HEK293 (cell line): Measurements from ENCODE around the gene ADGB.

Experiments used
- CTCF ChIA-PET: fragments of 350-600 bp; formaldehyde crosslinking; extraction: SDS; loops from one replicate; lab custom pipeline; 2021; ENCODE audit warnings: antibody characterized with exemption; lab: Yijun Ruan, JAX
- POLR2A ChIA-PET: fragments of 300-600 bp; formaldehyde crosslinking; extraction: SDS; loops from one replicate; lab custom pipeline; 2020; ENCODE audit warnings: antibody characterized with exemption, inconsistent platforms; lab: Yijun Ruan, JAX
- H3K27ac ChIP-seq: fragments of 200-500 bp; sonication (Bioruptor generic); 2 replicates; pipeline ENCODE4 v1.5.1; 2014; ENCODE audit warnings: low read depth, low read length, control low read depth, inconsistent platforms; ENCODE audit errors: extremely low read depth
- H3K36me3 ChIP-seq, 2 experiments: fragments of 200-500 bp in 1 of 2; sonication (Bioruptor generic) in 1 of 2; 1 replicate in 1 of 2; 2 replicates in 1 of 2; pipeline ENCODE4 v1.5.1; 2014 to 2017; ENCODE audit warnings: inconsistent platforms in 2 of 2, low read length in 2 of 2; ENCODE audit not compliant: control insufficient read depth in 2 of 2, insufficient read depth in 1 of 2
- H3K4me1 ChIP-seq: fragments of 200-500 bp; sonication (Bioruptor generic); 2 replicates; pipeline ENCODE4 v1.5.1; 2014; ENCODE audit warnings: mild to moderate bottlenecking, low read length, inconsistent platforms; ENCODE audit not compliant: control insufficient read depth, insufficient read depth
- H3K4me3 ChIP-seq: 2 replicates; pipeline ENCODE4 v1.5.1; 2011; ENCODE audit warnings: low read depth, mild to moderate bottlenecking, control low read depth, low read length, moderate library complexity
- H3K9me3 ChIP-seq: fragments of 200-500 bp; sonication (Bioruptor generic); 2 replicates; pipeline ENCODE4 v1.5.1; 2014; ENCODE audit warnings: low read depth, low read length, inconsistent platforms; ENCODE audit not compliant: control insufficient read depth, insufficient read depth
- IKZF3 ChIP-seq: fragments of 450-650 bp; IDR thresholded peaks from 2 replicates; pipeline ENCODE4 v1.5.0; 2018; ENCODE audit warnings: missing biosample characterization, mild to moderate bottlenecking, missing genetic modification characterization, moderate library complexity
- ZBTB1 ChIP-seq: fragments of 450-650 bp; formaldehyde crosslinking; IDR thresholded peaks from 2 replicates; pipeline ENCODE4 v1.5.1; 2016; ENCODE audit warnings: missing biosample characterization, missing genetic modification characterization
- ZBTB10 ChIP-seq: fragments of 450-650 bp; formaldehyde crosslinking; IDR thresholded peaks from 2 replicates; pipeline ENCODE4 v1.5.1; 2016; ENCODE audit warnings: missing biosample characterization, missing genetic modification characterization
- ZBTB20 ChIP-seq: fragments of 450-650 bp; formaldehyde crosslinking; IDR thresholded peaks from 2 replicates; pipeline ENCODE4 v1.5.1; 2016; ENCODE audit warnings: missing biosample characterization, missing genetic modification characterization
- ZBTB8A ChIP-seq: fragments of 450-650 bp; formaldehyde crosslinking; IDR thresholded peaks from 2 replicates; pipeline ENCODE4 v1.5.1; 2016; ENCODE audit warnings: missing biosample characterization, missing genetic modification characterization
- ZFP37 ChIP-seq: fragments of 450-650 bp; formaldehyde crosslinking; IDR thresholded peaks from 2 replicates; pipeline ENCODE4 v1.5.1; 2016; ENCODE audit warnings: missing biosample characterization, missing genetic modification characterization
- ZFP69B ChIP-seq: fragments of 450-650 bp; formaldehyde crosslinking; IDR thresholded peaks from 2 replicates; pipeline ENCODE4 v1.5.1; 2016; ENCODE audit warnings: missing biosample characterization, missing genetic modification characterization
- ZIC2 ChIP-seq: fragments of 450-650 bp; formaldehyde crosslinking; IDR thresholded peaks from 2 replicates; pipeline ENCODE4 v1.5.1; 2016; ENCODE audit warnings: missing biosample characterization, missing genetic modification characterization
- ZNF132 ChIP-seq: fragments of 450-650 bp; formaldehyde crosslinking; IDR thresholded peaks from 2 replicates; pipeline ENCODE4 v1.5.1; 2017; ENCODE audit warnings: missing biosample characterization, missing genetic modification characterization, borderline replicate concordance
- ZNF169 ChIP-seq: fragments of 450-650 bp; formaldehyde crosslinking; IDR thresholded peaks from 2 replicates; pipeline ENCODE4 v1.5.1; 2016; ENCODE audit warnings: missing biosample characterization, missing genetic modification characterization
- ZNF266 ChIP-seq: fragments of 450-650 bp; formaldehyde crosslinking; IDR thresholded peaks from 2 replicates; pipeline ENCODE4 v1.5.1; 2016; ENCODE audit warnings: missing biosample characterization, missing genetic modification characterization, low read depth
- ZNF335 ChIP-seq: fragments of 450-650 bp; formaldehyde crosslinking; conservative IDR thresholded peaks from 2 replicates; pipeline ENCODE4 v1.5.1; 2016; ENCODE audit warnings: missing biosample characterization, missing genetic modification characterization
- ZNF366 ChIP-seq: fragments of 450-650 bp; formaldehyde crosslinking; conservative IDR thresholded peaks from 2 replicates; pipeline ENCODE4 v1.5.1; 2016; ENCODE audit warnings: missing biosample characterization, missing genetic modification characterization
- ZNF510 ChIP-seq: fragments of 450-650 bp; formaldehyde crosslinking; IDR thresholded peaks from 2 replicates; pipeline ENCODE4 v1.5.1; 2018; ENCODE audit warnings: mild to moderate bottlenecking, missing genetic modification characterization, missing biosample characterization; ENCODE audit not compliant: insufficient replicate concordance
- ZNF558 ChIP-seq: fragments of 450-650 bp; formaldehyde crosslinking; IDR thresholded peaks from 2 replicates; pipeline ENCODE4 v1.5.1; 2016; ENCODE audit warnings: missing biosample characterization, missing genetic modification characterization
- ZNF624 ChIP-seq: fragments of 450-650 bp; formaldehyde crosslinking; IDR thresholded peaks from 2 replicates; pipeline ENCODE4 v1.5.1; 2017; ENCODE audit warnings: missing biosample characterization, missing genetic modification characterization
- ZNF658 ChIP-seq: fragments of 450-650 bp; formaldehyde crosslinking; IDR thresholded peaks from 2 replicates; pipeline ENCODE4; 2016; ENCODE audit warnings: missing biosample characterization, missing genetic modification characterization
- ZNF777 ChIP-seq: fragments of 450-650 bp; formaldehyde crosslinking; IDR thresholded peaks from 2 replicates; pipeline ENCODE4 v1.5.1; 2017; ENCODE audit warnings: missing biosample characterization, missing genetic modification characterization, borderline replicate concordance
- ZNF791 ChIP-seq: fragments of 450-650 bp; formaldehyde crosslinking; IDR thresholded peaks from 2 replicates; pipeline ENCODE4 v1.5.1; 2016; ENCODE audit warnings: missing biosample characterization, missing genetic modification characterization
- ZNF843 ChIP-seq: fragments of 450-650 bp; formaldehyde crosslinking; IDR thresholded peaks from 2 replicates; pipeline ENCODE4 v1.5.1; 2016; ENCODE audit warnings: missing biosample characterization, missing genetic modification characterization
- TF ChIP-seq, protein P1 (sequence below): fragments of 450-650 bp; formaldehyde crosslinking; IDR thresholded peaks from 2 replicates; pipeline ENCODE4 v1.5.1; 2016; ENCODE audit warnings: missing biosample characterization, missing genetic modification characterization

The ADGB gene

GRCh38 chr6:146857180-146857979, 258.6 kb downstream of the ADGB start (continued):
- TF ChIP-seq ZNF510 (peak; percentile 59), ZBTB8A (tag by site-specific recombination) (peak; percentile 84), ZBTB10 (tag by site-specific recombination) (0 out of 2 replicates have a peak, but pooled peaks have one; percentile 27), ZNF777 (tag by site-specific recombination) (no peak), ZFP69B (peak; percentile 44; the same call in 1 of the 2 replicates)

- CTCF ChIA-PET = interaction anchor here (0.6 to 1.5 kb wide), 11 partner anchors 8 to 1308 kb away, joined by 3 to 6 read pairs (median 3); no protein-coding TSS in a partner anchor
- Histone ChIP-seq H3K9me3 (no peaks in the 10 kb centered on the region), H3K4me1 (no peaks in the 10 kb centered on the region), H3K4me3 (no peak overlapping the region), H3K36me3 (no peaks in the 10 kb centered on the region), H3K27ac (no peak overlapping the region)
- POLR2A ChIA-PET = no interaction called here
- TF ChIP-seq ZNF558 (tag by site-specific recombination) (no peak), ZBTB1 (tag by site-specific recombination) (no peak), ZNF658 (tag by site-specific recombination) (no peak), ZIC2 (peak; percentile 52), ZNF624 (tag by site-specific recombination) (no peak), ZNF169 (tag by site-specific recombination) (no peak), ZNF335 (tag by site-specific recombination) (peak; percentile 55; the same call in 1 of the 2 replicates), ZBTB20 (tag by site-specific recombination) (peak; percentile 37; the same call in 1 of the 2 replicates), ZNF266 (tag by site-specific recombination) (no peak), ZFP37 (tag by site-specific recombination) (0 out of 2 replicates have a peak, but pooled peaks have one; percentile 8), ZNF366 (tag by site-specific recombination) (0 out of 2 replicates have a peak, but pooled peaks have one; percentile 26), IKZF3 (tag by site-specific recombination) (no peak), ZNF132 (tag by site-specific recombination) (no peak), ZBTB8A (tag by site-specific recombination) (no peak), ZNF791 (tag by site-specific recombination) (no peak), ZNF843 (no peak)
- TF ChIP-seq, protein P1, sequence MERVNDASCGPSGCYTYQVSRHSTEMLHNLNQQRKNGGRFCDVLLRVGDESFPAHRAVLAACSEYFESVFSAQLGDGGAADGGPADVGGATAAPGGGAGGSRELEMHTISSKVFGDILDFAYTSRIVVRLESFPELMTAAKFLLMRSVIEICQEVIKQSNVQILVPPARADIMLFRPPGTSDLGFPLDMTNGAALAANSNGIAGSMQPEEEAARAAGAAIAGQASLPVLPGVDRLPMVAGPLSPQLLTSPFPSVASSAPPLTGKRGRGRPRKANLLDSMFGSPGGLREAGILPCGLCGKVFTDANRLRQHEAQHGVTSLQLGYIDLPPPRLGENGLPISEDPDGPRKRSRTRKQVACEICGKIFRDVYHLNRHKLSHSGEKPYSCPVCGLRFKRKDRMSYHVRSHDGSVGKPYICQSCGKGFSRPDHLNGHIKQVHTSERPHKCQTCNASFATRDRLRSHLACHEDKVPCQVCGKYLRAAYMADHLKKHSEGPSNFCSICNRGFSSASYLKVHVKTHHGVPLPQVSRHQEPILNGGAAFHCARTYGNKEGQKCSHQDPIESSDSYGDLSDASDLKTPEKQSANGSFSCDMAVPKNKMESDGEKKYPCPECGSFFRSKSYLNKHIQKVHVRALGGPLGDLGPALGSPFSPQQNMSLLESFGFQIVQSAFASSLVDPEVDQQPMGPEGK (tag by site-specific recombination) = no peak
Observed at GRCh38 chr6:146857980-146858347, 259.2 kb downstream of the ADGB start.
